HEK293 (cell line): ENCODE measurements around the gene AKR1B15.

Experiments
- CTCF ChIA-PET: fragments of 350-600 bp; formaldehyde crosslinking; extraction: SDS; loops from one replicate; lab custom pipeline; 2021; ENCODE audit warnings: antibody characterized with exemption; lab: Yijun Ruan, JAX
- POLR2A ChIA-PET: fragments of 300-600 bp; formaldehyde crosslinking; extraction: SDS; loops from one replicate; lab custom pipeline; 2020; ENCODE audit warnings: antibody characterized with exemption, inconsistent platforms; lab: Yijun Ruan, JAX
- H3K27ac ChIP-seq: fragments of 200-500 bp; sonication (Bioruptor generic); 2 replicates; pipeline ENCODE4 v1.5.1; 2014; ENCODE audit warnings: low read depth, low read length, control low read depth, inconsistent platforms; ENCODE audit errors: extremely low read depth
- H3K36me3 ChIP-seq, 2 experiments: fragments of 200-500 bp in 1 of 2; sonication (Bioruptor generic) in 1 of 2; 1 replicate in 1 of 2; 2 replicates in 1 of 2; pipeline ENCODE4 v1.5.1; 2014 to 2017; ENCODE audit warnings: inconsistent platforms in 2 of 2, low read length in 2 of 2; ENCODE audit not compliant: control insufficient read depth in 2 of 2, insufficient read depth in 1 of 2
- H3K4me1 ChIP-seq: fragments of 200-500 bp; sonication (Bioruptor generic); 2 replicates; pipeline ENCODE4 v1.5.1; 2014; ENCODE audit warnings: mild to moderate bottlenecking, low read length, inconsistent platforms; ENCODE audit not compliant: control insufficient read depth, insufficient read depth
- H3K4me3 ChIP-seq: 2 replicates; pipeline ENCODE4 v1.5.1; 2011; ENCODE audit warnings: low read depth, mild to moderate bottlenecking, control low read depth, low read length, moderate library complexity
- H3K9me3 ChIP-seq: fragments of 200-500 bp; sonication (Bioruptor generic); 2 replicates; pipeline ENCODE4 v1.5.1; 2014; ENCODE audit warnings: low read depth, low read length, inconsistent platforms; ENCODE audit not compliant: control insufficient read depth, insufficient read depth
- EGR2 ChIP-seq: fragments of 450-650 bp; formaldehyde crosslinking; IDR thresholded peaks from 2 replicates; pipeline ENCODE4 v1.5.1; 2016; ENCODE audit warnings: low read depth, missing biosample characterization, missing genetic modification characterization
- GLI4 ChIP-seq: fragments of 450-650 bp; formaldehyde crosslinking; IDR thresholded peaks from 2 replicates; pipeline ENCODE4 v1.5.1; 2016; ENCODE audit warnings: missing biosample characterization, missing genetic modification characterization
- YY1 ChIP-seq: fragments of 450-650 bp; formaldehyde crosslinking; IDR thresholded peaks from 2 replicates; pipeline ENCODE4 v1.5.1; 2018; ENCODE audit warnings: missing biosample characterization, missing genetic modification characterization
- ZBTB21 ChIP-seq: fragments of 450-650 bp; formaldehyde crosslinking; IDR thresholded peaks from 2 replicates; pipeline ENCODE4 v1.5.1; 2017; ENCODE audit warnings: missing biosample characterization, missing genetic modification characterization
- ZEB2 ChIP-seq: fragments of 450-650 bp; formaldehyde crosslinking; IDR thresholded peaks from 2 replicates; pipeline ENCODE4 v1.5.1; 2016; ENCODE audit warnings: missing biosample characterization, missing genetic modification characterization
- ZFP41 ChIP-seq: fragments of 450-650 bp; formaldehyde crosslinking; IDR thresholded peaks from 2 replicates; pipeline ENCODE4 v1.5.1; 2016; ENCODE audit warnings: missing biosample characterization, missing genetic modification characterization, borderline replicate concordance
- ZNF114 ChIP-seq: fragments of 450-650 bp; formaldehyde crosslinking; IDR thresholded peaks from 2 replicates; pipeline ENCODE4 v1.5.0; 2017; ENCODE audit warnings: missing biosample characterization, missing genetic modification characterization
- ZNF132 ChIP-seq: fragments of 450-650 bp; formaldehyde crosslinking; IDR thresholded peaks from 2 replicates; pipeline ENCODE4 v1.5.1; 2017; ENCODE audit warnings: missing biosample characterization, missing genetic modification characterization, borderline replicate concordance
- ZNF155 ChIP-seq: fragments of 450-650 bp; formaldehyde crosslinking; IDR thresholded peaks from 2 replicates; pipeline ENCODE4 v1.5.1; 2016; ENCODE audit warnings: missing biosample characterization, missing genetic modification characterization
- ZNF302 ChIP-seq: fragments of 450-650 bp; formaldehyde crosslinking; IDR thresholded peaks from 2 replicates; pipeline ENCODE4 v1.5.1; 2016; ENCODE audit warnings: missing biosample characterization, missing genetic modification characterization, low read depth
- ZNF423 ChIP-seq: fragments of 450-650 bp; formaldehyde crosslinking; IDR thresholded peaks from 2 replicates; pipeline ENCODE4 v1.5.1; 2016; ENCODE audit warnings: missing biosample characterization, missing genetic modification characterization
- ZNF549 ChIP-seq: fragments of 450-650 bp; IDR thresholded peaks from 2 replicates; pipeline ENCODE4 v1.5.1; 2018; ENCODE audit warnings: missing biosample characterization, missing genetic modification characterization, mild to moderate bottlenecking, inconsistent platforms, moderate library complexity
- ZNF555 ChIP-seq: fragments of 450-650 bp; formaldehyde crosslinking; conservative IDR thresholded peaks from 2 replicates; pipeline ENCODE4 v1.5.1; 2017; ENCODE audit warnings: missing biosample characterization, mild to moderate bottlenecking, missing genetic modification characterization, inconsistent platforms
- ZNF626 ChIP-seq: fragments of 450-650 bp; sonication (Bioruptor Pico); formaldehyde crosslinking; IDR thresholded peaks from 2 replicates; pipeline ENCODE4 v1.5.1; 2018; ENCODE audit warnings: missing biosample characterization, missing genetic modification characterization, inconsistent platforms
- ZNF843 ChIP-seq: fragments of 450-650 bp; formaldehyde crosslinking; IDR thresholded peaks from 2 replicates; pipeline ENCODE4 v1.5.1; 2016; ENCODE audit warnings: missing biosample characterization, missing genetic modification characterization
- TF ChIP-seq, protein P1 (sequence below): fragments of 450-650 bp; formaldehyde crosslinking; IDR thresholded peaks from 2 replicates; pipeline ENCODE4 v1.5.1; 2016; ENCODE audit warnings: missing biosample characterization, missing genetic modification characterization
- TF ChIP-seq, protein P2 (sequence below): fragments of 450-650 bp; formaldehyde crosslinking; conservative IDR thresholded peaks from 2 replicates; pipeline ENCODE4 v1.5.1; 2016; ENCODE audit warnings: low read depth, missing biosample characterization, missing genetic modification characterization
- TF ChIP-seq, protein P3 (sequence below): fragments of 450-650 bp; formaldehyde crosslinking; IDR thresholded peaks from 2 replicates; pipeline ENCODE4 v1.5.1; 2017; ENCODE audit warnings: missing biosample characterization, missing genetic modification characterization
- TF ChIP-seq, protein P4 (sequence below): fragments of 450-650 bp; formaldehyde crosslinking; IDR thresholded peaks from 2 replicates; pipeline ENCODE4; 2016; ENCODE audit warnings: missing biosample characterization, missing genetic modification characterization
- TF ChIP-seq, protein P5 (sequence below): fragments of 450-650 bp; formaldehyde crosslinking; IDR thresholded peaks from 2 replicates; pipeline ENCODE4 v1.5.1; 2016; ENCODE audit warnings: missing biosample characterization, missing genetic modification characterization, low read depth

The AKR1B15 gene

DNA sequence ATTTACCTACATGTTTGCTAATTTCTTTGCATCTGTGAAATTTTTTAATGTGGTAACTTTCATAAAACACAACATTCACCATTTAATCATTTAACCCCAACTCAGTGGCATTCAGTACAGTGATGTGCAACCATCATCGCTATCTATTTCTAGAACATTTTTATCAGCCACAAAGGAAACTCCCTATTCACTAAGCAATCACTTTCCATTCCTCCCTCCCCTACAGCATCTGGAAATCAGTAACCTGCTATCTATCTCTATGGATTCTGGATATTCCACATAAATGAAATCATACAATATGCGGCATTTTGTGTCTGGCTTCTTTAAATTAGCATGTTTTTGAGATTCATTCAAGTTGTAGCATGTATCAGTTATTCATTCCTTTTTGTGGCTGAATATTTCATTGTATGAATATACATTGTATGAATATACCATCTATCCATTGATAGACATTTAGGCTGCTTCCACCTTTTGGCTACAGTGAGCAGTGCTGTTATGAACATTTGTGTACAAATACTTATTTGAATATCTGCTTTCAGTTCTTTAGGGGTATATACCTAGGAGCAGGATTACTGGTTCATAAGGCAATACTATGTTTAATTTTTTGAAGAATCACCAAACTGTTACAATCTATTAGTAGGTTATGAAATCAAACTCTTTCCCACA is 78.3 kb downstream of the AKR1B15 start:
- ChIA-PET POLR2A (no interaction called here), CTCF (interaction anchor here (0.6 to 1.4 kb wide), 2 partner anchors 74 to 138 kb away, joined by 3 read pairs; no protein-coding TSS in a partner anchor)
- TF ChIP-seq ZNF302 (tag by site-specific recombination) = no peak
- no peak for TF ChIP-seq ZNF555 (tag by site-specific recombination)
- TF ChIP-seq ZBTB21 (tag by site-specific recombination) = no peak
- no peak for TF ChIP-seq ZFP41 (tag by site-specific recombination)
- TF ChIP-seq ZNF155 = no peak
- no peak for TF ChIP-seq ZEB2 (tag by site-specific recombination)
- no peak for TF ChIP-seq YY1 (tag by site-specific recombination)
- no peak for TF ChIP-seq ZNF549 (tag by site-specific recombination)
- no peak for TF ChIP-seq ZNF423 (tag by site-specific recombination)
- no peak for TF ChIP-seq ZNF114 (tag by site-specific recombination)
- no peak for TF ChIP-seq ZNF843 (tag by site-specific recombination)
- TF ChIP-seq, protein P1, sequence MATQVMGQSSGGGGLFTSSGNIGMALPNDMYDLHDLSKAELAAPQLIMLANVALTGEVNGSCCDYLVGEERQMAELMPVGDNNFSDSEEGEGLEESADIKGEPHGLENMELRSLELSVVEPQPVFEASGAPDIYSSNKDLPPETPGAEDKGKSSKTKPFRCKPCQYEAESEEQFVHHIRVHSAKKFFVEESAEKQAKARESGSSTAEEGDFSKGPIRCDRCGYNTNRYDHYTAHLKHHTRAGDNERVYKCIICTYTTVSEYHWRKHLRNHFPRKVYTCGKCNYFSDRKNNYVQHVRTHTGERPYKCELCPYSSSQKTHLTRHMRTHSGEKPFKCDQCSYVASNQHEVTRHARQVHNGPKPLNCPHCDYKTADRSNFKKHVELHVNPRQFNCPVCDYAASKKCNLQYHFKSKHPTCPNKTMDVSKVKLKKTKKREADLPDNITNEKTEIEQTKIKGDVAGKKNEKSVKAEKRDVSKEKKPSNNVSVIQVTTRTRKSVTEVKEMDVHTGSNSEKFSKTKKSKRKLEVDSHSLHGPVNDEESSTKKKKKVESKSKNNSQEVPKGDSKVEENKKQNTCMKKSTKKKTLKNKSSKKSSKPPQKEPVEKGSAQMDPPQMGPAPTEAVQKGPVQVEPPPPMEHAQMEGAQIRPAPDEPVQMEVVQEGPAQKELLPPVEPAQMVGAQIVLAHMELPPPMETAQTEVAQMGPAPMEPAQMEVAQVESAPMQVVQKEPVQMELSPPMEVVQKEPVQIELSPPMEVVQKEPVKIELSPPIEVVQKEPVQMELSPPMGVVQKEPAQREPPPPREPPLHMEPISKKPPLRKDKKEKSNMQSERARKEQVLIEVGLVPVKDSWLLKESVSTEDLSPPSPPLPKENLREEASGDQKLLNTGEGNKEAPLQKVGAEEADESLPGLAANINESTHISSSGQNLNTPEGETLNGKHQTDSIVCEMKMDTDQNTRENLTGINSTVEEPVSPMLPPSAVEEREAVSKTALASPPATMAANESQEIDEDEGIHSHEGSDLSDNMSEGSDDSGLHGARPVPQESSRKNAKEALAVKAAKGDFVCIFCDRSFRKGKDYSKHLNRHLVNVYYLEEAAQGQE (tag by site-specific recombination) = no peak
- TF ChIP-seq ZNF626 (tag by site-specific recombination) = no peak
- TF ChIP-seq, protein P2, sequence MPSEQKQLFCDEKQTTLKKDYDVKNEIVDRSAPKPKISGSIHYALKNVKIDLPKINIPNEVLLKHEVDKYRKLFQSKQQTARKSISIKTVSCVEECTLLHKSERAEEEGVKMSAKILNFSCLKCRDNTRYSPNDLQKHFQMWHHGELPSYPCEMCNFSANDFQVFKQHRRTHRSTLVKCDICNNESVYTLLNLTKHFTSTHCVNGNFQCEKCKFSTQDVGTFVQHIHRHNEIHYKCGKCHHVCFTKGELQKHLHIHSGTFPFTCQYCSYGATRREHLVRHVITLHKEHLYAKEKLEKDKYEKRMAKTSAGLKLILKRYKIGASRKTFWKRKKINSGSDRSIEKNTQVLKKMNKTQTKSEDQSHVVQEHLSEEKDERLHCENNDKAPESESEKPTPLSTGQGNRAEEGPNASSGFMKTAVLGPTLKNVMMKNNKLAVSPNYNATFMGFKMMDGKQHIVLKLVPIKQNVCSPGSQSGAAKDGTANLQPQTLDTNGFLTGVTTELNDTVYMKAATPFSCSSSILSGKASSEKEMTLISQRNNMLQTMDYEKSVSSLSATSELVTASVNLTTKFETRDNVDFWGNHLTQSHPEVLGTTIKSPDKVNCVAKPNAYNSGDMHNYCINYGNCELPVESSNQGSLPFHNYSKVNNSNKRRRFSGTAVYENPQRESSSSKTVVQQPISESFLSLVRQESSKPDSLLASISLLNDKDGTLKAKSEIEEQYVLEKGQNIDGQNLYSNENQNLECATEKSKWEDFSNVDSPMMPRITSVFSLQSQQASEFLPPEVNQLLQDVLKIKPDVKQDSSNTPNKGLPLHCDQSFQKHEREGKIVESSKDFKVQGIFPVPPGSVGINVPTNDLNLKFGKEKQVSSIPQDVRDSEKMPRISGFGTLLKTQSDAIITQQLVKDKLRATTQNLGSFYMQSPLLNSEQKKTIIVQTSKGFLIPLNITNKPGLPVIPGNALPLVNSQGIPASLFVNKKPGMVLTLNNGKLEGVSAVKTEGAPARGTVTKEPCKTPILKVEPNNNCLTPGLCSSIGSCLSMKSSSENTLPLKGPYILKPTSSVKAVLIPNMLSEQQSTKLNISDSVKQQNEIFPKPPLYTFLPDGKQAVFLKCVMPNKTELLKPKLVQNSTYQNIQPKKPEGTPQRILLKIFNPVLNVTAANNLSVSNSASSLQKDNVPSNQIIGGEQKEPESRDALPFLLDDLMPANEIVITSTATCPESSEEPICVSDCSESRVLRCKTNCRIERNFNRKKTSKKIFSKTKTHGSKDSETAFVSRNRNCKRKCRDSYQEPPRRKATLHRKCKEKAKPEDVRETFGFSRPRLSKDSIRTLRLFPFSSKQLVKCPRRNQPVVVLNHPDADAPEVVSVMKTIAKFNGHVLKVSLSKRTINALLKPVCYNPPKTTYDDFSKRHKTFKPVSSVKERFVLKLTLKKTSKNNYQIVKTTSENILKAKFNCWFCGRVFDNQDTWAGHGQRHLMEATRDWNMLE (tag by site-specific recombination) = no peak
- TF ChIP-seq, protein P3, sequence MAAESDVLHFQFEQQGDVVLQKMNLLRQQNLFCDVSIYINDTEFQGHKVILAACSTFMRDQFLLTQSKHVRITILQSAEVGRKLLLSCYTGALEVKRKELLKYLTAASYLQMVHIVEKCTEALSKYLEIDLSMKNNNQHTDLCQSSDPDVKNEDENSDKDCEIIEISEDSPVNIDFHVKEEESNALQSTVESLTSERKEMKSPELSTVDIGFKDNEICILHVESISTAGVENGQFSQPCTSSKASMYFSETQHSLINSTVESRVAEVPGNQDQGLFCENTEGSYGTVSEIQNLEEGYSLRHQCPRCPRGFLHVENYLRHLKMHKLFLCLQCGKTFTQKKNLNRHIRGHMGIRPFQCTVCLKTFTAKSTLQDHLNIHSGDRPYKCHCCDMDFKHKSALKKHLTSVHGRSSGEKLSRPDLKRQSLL (tag by site-specific recombination) = no peak
- Histone ChIP-seq H3K9me3 (no peaks in the 10 kb centered on the region), H3K4me1 (no peaks in the 10 kb centered on the region), H3K36me3 (no peaks in the 10 kb centered on the region), H3K27ac (no peak overlapping the region), H3K4me3 (no peak overlapping the region)

DNA sequence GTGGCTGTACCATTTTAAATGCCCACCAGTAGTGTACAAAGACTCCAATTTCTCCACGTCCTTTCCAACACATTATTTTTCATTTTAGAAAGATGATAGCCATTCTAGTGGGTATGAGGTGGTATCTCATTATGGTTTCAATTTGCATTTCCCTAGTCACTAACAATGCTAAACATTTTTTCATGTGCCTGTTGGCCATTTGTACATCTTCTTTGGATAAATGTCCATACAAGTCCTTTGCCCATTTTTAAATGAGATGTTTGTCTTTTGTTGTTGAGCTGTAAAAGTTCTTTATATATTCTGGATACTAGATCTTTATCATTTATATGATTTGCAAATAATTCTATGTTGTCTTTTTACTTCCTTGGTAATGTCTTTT is 78.9 kb downstream of the AKR1B15 start:
- POLR2A ChIA-PET = no interaction called here
- CTCF ChIA-PET = interaction anchor here (0.6 to 1.6 kb wide), 3 partner anchors 74 to 218 kb away, joined by 3 to 6 read pairs (median 3); no protein-coding TSS in a partner anchor
- no peak overlapping the region for H3K27ac ChIP-seq
- no peaks in the 10 kb centered on the region for H3K4me1 ChIP-seq
- H3K4me3 ChIP-seq = no peak overlapping the region
- no peaks in the 10 kb centered on the region for H3K9me3 ChIP-seq
- no peaks in the 10 kb centered on the region for H3K36me3 ChIP-seq
- TF ChIP-seq ZNF302 (tag by site-specific recombination) (no peak), ZNF132 (tag by site-specific recombination) (no peak), GLI4 (tag by site-specific recombination) (no peak), EGR2 (tag by site-specific recombination) (no peak)
- TF ChIP-seq, protein P4, sequence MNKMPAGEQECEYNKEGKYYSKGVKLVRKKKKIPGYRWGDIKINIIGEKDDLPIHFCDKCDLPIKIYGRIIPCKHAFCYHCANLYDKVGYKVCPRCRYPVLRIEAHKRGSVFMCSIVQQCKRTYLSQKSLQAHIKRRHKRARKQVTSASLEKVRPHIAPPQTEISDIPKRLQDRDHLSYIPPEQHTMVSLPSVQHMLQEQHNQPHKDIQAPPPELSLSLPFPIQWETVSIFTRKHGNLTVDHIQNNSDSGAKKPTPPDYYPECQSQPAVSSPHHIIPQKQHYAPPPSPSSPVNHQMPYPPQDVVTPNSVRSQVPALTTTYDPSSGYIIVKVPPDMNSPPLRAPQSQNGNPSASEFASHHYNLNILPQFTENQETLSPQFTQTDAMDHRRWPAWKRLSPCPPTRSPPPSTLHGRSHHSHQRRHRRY = no peak
- TF ChIP-seq, protein P5, sequence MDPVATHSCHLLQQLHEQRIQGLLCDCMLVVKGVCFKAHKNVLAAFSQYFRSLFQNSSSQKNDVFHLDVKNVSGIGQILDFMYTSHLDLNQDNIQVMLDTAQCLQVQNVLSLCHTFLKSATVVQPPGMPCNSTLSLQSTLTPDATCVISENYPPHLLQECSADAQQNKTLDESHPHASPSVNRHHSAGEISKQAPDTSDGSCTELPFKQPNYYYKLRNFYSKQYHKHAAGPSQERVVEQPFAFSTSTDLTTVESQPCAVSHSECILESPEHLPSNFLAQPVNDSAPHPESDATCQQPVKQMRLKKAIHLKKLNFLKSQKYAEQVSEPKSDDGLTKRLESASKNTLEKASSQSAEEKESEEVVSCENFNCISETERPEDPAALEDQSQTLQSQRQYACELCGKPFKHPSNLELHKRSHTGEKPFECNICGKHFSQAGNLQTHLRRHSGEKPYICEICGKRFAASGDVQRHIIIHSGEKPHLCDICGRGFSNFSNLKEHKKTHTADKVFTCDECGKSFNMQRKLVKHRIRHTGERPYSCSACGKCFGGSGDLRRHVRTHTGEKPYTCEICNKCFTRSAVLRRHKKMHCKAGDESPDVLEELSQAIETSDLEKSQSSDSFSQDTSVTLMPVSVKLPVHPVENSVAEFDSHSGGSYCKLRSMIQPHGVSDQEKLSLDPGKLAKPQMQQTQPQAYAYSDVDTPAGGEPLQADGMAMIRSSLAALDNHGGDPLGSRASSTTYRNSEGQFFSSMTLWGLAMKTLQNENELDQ (tag by site-specific recombination) = no peak
